Astrocyte of the hippocampus (primary cell): ENCODE data around the gene GAK.

Source experiments
- DNase-seq: peaks from one replicate; pipeline ENCODE4 v3.0.0; 2011; ENCODE audit warnings: low read depth, low spot score

Gene GAK

GRCh38 chr4:851701-852430, 80.2 kb downstream of the GAK start:
- no peak for DNase-seq

GRCh38 chr4:850323-850945, 81.7 kb downstream of the GAK start:
- no peak for DNase-seq

GRCh38 chr4:849478-850175, 82.5 kb downstream of the GAK start:
- DNase-seq, result no peak

- no peak for DNase-seq
These were observed 83.2 kb downstream of the GAK start for GRCh38 chr4:848803-849477.

- DNase-seq, result no peak
These were observed 83.8 kb downstream of the GAK start for GRCh38 chr4:848307-848691.

- DNase-seq, result no peak
These were observed 86.3 kb downstream of the GAK start for GRCh38 chr4:845836-846251.

- DNase-seq, result no peak
These were observed 86.8 kb downstream of the GAK start for GRCh38 chr4:845233-845835.

GRCh38 chr4:844752-845232, 87.3 kb downstream of the GAK start:
- DNase-seq, result no peak

- no peak for DNase-seq
These were observed 92.3 kb downstream of the GAK start for GRCh38 chr4:839675-840443.

GRCh38 chr4:837772-838171, 94.3 kb downstream of the GAK start:
- DNase-seq, result no peak

GRCh38 chr4:836750-837301, 95.3 kb downstream of the GAK start:
- peak; percentile 53 for DNase-seq

- no peak for DNase-seq
These were observed 96.1 kb downstream of the GAK start for GRCh38 chr4:836003-836511.

GRCh38 chr4:835148-836002, 96.7 kb downstream of the GAK start:
- no peak for DNase-seq

- no peak for DNase-seq
These were observed 97.6 kb downstream of the GAK start for GRCh38 chr4:834368-835147.

- DNase-seq, result no peak
These were observed 98.3 kb downstream of the GAK start for GRCh38 chr4:833731-834367.

- no peak for DNase-seq
These were observed 99.0 kb downstream of the GAK start for GRCh38 chr4:833156-833555.

GRCh38 chr4:832536-832935, 99.6 kb downstream of the GAK start:
- DNase-seq, result no peak

GRCh38 chr4:832108-832507, 100.0 kb downstream of the GAK start:
- no peak for DNase-seq
